Heart left ventricle (tissue), 16 donors: Measurements from ENCODE around the gene TPD52L1. TPM values are rescaled to one million over a fixed set of nuclear protein-coding genes. Genes with fewer than 3 reads are reported as not detected.

Experiments
- ATAC-seq, 4 donors: fragments of 200-7000 bp; cut with Tn5 transposase; one replicate each; pipeline ENCODE4 v1.9.1; 2020 to 2022; ENCODE audit warnings: moderate library complexity in 4 of 4, mild to moderate bottlenecking in 3 of 4, moderate number of reproducible peaks in 1 of 4
- DNase-seq, 5 donors: peaks; one replicate each; pipeline ENCODE4 v3.0.0-alpha.2; 2020
- H3K27ac ChIP-seq, 12 donors: fragments of 200-600 bp; sonication (generic) in 4 of 12; one replicate each; pipeline versions ENCODE4 v1.5.0 to v1.8.0; 2016 to 2022; ENCODE audit warnings: mild to moderate bottlenecking in 2 of 12
- H3K27me3 ChIP-seq, 9 donors: fragments of 200-600 bp; sonication (generic) in 2 of 9; one replicate each; pipeline versions ENCODE4 v1.5.1 to v1.8.0; 2016 to 2022; ENCODE audit warnings: mild to moderate bottlenecking in 3 of 9
- H3K36me3 ChIP-seq, 9 donors: fragments of 200-600 bp; sonication (generic) in 2 of 9; one replicate each; pipeline versions ENCODE4 v1.5.0 to v1.8.0; 2018 to 2022; ENCODE audit warnings: mild to moderate bottlenecking in 2 of 9
- H3K4me1 ChIP-seq, 12 donors: fragments of 200-600 bp; sonication (generic) in 4 of 12; one replicate each; pipeline versions ENCODE4 v1.5.0 to v1.8.0; 2016 to 2022; ENCODE audit warnings: mild to moderate bottlenecking in 3 of 12
- H3K4me3 ChIP-seq, 12 donors: fragments of 200-600 bp; sonication (generic) in 4 of 12; one replicate each; pipeline versions ENCODE4 v1.5.0 to v1.8.0; 2017 to 2022; ENCODE audit warnings: mild to moderate bottlenecking in 9 of 12, moderate library complexity in 4 of 12
- H3K9me3 ChIP-seq, 12 donors: fragments of 200-600 bp; sonication (generic) in 4 of 12; one replicate each; pipeline versions ENCODE4 v1.5.0 to v1.8.0; 2016 to 2022; ENCODE audit warnings: mild to moderate bottlenecking in 1 of 12
- CTCF ChIP-seq, 12 donors: fragments of 200-600 bp; sonication (generic) in 4 of 12; IDR thresholded peaks; one replicate each; pipeline versions ENCODE4 v1.5.0 to v1.8.0; 2018 to 2022; ENCODE audit warnings: antibody characterized with exemption in 12 of 12, mild to moderate bottlenecking in 5 of 12
- POLR2A ChIP-seq, 2 donors: fragments of 450-650 bp; IDR thresholded peaks; one replicate each; pipeline ENCODE4 v1.6.1; 2017; ENCODE audit warnings: antibody characterized with exemption in 2 of 2, mild to moderate bottlenecking in 2 of 2, moderate library complexity in 2 of 2
- whole genome bisulfite sequencing, 4 donors: extraction: QIAGEN DNeasy Blood & Tissue Kit in 2 of 4; methylation state at CpG; one replicate each; pipeline versions ENCODE4 v1.1.5 to v1.1.7; 2013 to 2018; 5-methylcytosine and 5-hydroxymethylcytosine counted together
- intact Hi-C, 10 donors: fragments of 100-400 bp; cut with DNase I; formaldehyde crosslinking; loops; one replicate each; pipeline versions ENCODE4 v1.11.1 to v1.14.2; 2022
- polyA plus RNA-seq, 2 donors: library from polyadenylated mRNA; stranded (reverse); fragments of 200-250 nt; gene quantifications; one replicate each; pipeline ENCODE4 v1.2.3, GENCODE V29; 2013
- total RNA-seq, 9 donors: library from RNA; depleted of rRNA in 2 of 9; stranded (reverse); fragments of >200 nt in 2 of 9; fragmentation: NEBNext Ultra II Directional in 3 of 9; extraction: Animal tissue kit (Norgen Biotek cat#: 25700) in 3 of 9; gene quantifications; one replicate each; pipeline versions ENCODE4 v1.1.0 to v1.2.4, GENCODE V29; 2016 to 2023
- donor health status: ischemic (EF 13 %, LVEDD 7.1; RV severe dilation, severe dysfunction).
- donor health status: healthy with polysubstance abuse.
- donor health status: DM: no; HTN: yes; CAD: no.
- donor health status: DM: no; HTN: no; CAD: no.
- donor health status: ischemic (EF 25% LVEDD 6.9; RV normal size, moderate dysfunction).
- donor health status: ischemic (EF 25% LVEDD 5.7; RV mildly dilated, moderate dysfunction).
- donor health status: healthy.
- donor health status: DM: yes; HTN: yes; CAD: no.
- donor health status: ischemic (EF 35%, LVEDD 5.7; RV mildly dilated, moderate dysfunction).
- donor health status: nonischemic (EF 11% LVEDD 7.7; RV severe dilation, severe dysfunction).
- donor health status: DM: yes; HTN: yes; CAD: no.
- donor health status: PGD.
- donor health status: ischemic (EF 29% LVEDD 5.4; RV normal size, mild dysfunction).
- donor health status: nonischemic (EF 23%, LVEDD 6.1; RV moderate dilation, normal function).

Gene TPD52L1
- total and polyA plus RNA-seq, 11 donors: 13.0 to 146 (median 69.2) TPM

DNA sequence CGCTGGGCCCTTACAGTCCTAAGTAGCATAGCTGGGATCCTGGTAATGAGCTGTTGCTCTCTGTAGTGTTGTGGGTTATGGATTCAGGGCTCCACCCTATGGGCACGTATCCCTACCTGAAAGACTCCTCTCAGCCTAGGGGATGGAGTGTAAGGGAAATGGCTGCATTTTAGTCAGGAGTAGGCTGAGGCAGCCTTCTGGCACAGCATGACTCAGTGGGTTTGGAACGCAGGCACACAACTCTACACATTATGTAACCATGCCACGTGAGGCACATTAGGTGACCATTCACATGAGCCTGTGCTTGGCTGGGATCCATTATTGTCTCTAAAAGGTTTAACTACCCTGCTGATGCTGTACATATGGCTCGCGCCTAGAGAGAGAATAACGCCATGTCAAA lies 120.4 kb downstream of the TPD52L1 start:
- intact Hi-C loops: no loop called here
- peaks cover 0 to 70% (median 21%) of the 10 kb centered on the region in 9 donors for H3K36me3 ChIP-seq
- 81 to 87% (median 84%) methylated on average over 7 of the region's 7 CpGs for WGBS, 4 donors
- H3K4me1 ChIP-seq: peaks cover 0 to 20% (median 6%) of the 10 kb centered on the region in 12 donors
- ATAC-seq (peak; percentile 39 to 74 (median 67)), DNase-seq (peak in 2 of 5 donors; percentile 39 to 40)
- H3K27ac ChIP-seq: peak overlapping the region in 3 of 12 donors; percentile 1 to 34 (median 9)
- no peak overlapping the region for H3K4me3 ChIP-seq
- no peaks in the 10 kb centered on the region for H3K27me3 ChIP-seq
- no peaks in the 10 kb centered on the region for H3K9me3 ChIP-seq
- TF ChIP-seq POLR2A (IDR thresholded peaks at IDR 0.05): no peak
- no peak for TF ChIP-seq CTCF (IDR thresholded peaks at IDR 0.05)

- Histone ChIP-seq H3K27ac (no peak overlapping the region), H3K36me3 (peaks cover 0 to 70% (median 21%) of the 10 kb centered on the region in 9 donors), H3K4me1 (peaks cover 0 to 22% (median 6%) of the 10 kb centered on the region in 12 donors), H3K4me3 (no peak overlapping the region), H3K9me3 (no peaks in the 10 kb centered on the region), H3K27me3 (no peaks in the 10 kb centered on the region)
- TF ChIP-seq POLR2A (IDR thresholded peaks at IDR 0.05) (no peak), CTCF (IDR thresholded peaks at IDR 0.05) (no peak)
- intact Hi-C loops: no loop called here
- WGBS, 4 donors: 72 to 73% (median 72%) methylated on average over 3 of the region's 3 CpGs
- peak in 1 of 4 donors; percentile 47 for ATAC-seq
- DNase-seq: no peak
Observed at GRCh38 chr6:125274935-125275334, 121.4 kb downstream of the TPD52L1 start.

- DNase-seq: no peak
Observed at GRCh38 chr6:125275779-125276178, 122.2 kb downstream of the TPD52L1 start.

GRCh38 chr6:125277838-125278237 lies 124.3 kb downstream of the TPD52L1 start:
- Histone ChIP-seq H3K4me3 (no peak overlapping the region), H3K36me3 (peaks cover 1 to 70% (median 29%) of the 10 kb centered on the region in 9 donors), H3K27ac (no peak overlapping the region), H3K9me3 (peaks cover 0 to 11% (median 0%) of the 10 kb centered on the region in 12 donors), H3K4me1 (peaks cover 0 to 22% (median 6%) of the 10 kb centered on the region in 12 donors), H3K27me3 (no peaks in the 10 kb centered on the region)
- intact Hi-C loops: no loop called here
- no peak for ATAC-seq
- no peak for DNase-seq
- WGBS, 4 donors: 95 to 100% (median 98%) methylated on average over 1 of the region's 1 CpG
- no peak for TF ChIP-seq CTCF (IDR thresholded peaks at IDR 0.05)
- TF ChIP-seq POLR2A (IDR thresholded peaks at IDR 0.05): no peak

More at GRCh38 chr6:125275779-125276178, 122.2 kb downstream of the TPD52L1 start:
- peaks cover 2 to 76% (median 28%) of the 10 kb centered on the region in 9 donors for H3K36me3 ChIP-seq
- no peaks in the 10 kb centered on the region for H3K27me3 ChIP-seq
- no peak overlapping the region for H3K4me3 ChIP-seq
- ATAC-seq: no peak
- H3K4me1 ChIP-seq: peaks cover 0 to 22% (median 6%) of the 10 kb centered on the region in 12 donors
- 96 to 98% (median 97%) methylated on average over 3 of the region's 3 CpGs for WGBS, 4 donors
- TF ChIP-seq POLR2A (IDR thresholded peaks at IDR 0.05) (no peak), CTCF (IDR thresholded peaks at IDR 0.05) (no peak)
- intact Hi-C loops: no loop called here
- peaks cover 0 to 5% (median 0%) of the 10 kb centered on the region in 12 donors for H3K9me3 ChIP-seq
- no peak overlapping the region for H3K27ac ChIP-seq
